ENCODE data around the gene ANKS6. TPM values are rescaled to one million over a fixed set of nuclear protein-coding genes. Genes with fewer than 3 reads are reported as not detected.

The ANKS6 gene
- total and polyA plus RNA-seq, 4 donors = 1.9 to 6.3 (median 2.9) TPM

DNA sequence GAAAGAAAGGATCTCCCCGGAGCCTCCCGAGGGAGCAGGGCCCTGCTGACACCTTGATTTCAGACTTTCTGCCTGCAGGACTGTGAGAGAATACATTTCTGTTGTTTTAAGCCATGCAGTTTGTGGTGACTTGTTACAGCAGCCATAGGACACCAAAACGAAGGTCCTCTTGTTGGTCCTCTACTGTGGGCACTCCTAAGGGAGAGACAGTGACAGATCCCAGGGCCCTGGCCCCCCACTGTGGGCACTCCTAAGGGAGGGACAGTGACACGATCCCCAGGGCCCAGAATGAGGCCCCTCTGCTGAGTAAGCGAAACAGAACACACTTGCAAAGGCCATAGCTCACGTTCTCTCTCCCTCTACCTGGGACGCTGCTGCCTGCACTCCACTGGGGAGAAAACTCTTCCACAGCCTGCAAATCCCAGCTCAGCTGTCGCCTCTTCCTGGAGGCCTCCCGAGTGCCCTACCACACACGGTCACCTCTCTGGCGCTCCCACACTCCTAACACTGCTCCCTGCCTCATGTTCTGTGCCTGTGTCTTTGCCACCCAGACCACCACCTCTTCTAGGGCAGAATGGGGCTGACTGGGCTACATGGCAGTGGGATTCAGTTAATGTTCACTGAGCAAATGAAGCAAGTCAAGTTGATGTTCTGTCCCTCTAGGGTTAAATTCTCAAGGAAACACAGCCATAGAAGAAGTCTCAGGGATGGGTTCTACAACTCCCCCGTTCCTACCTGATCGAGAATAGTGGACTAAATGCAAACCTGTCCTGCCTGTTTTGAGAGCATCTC lies 23.8 kb downstream of the ANKS6 start:
- 91% methylated on average over 13 of the region's 13 CpGs for WGBS
- H3K9me3 ChIP-seq (ENCODE audit: control insufficient read depth in 4 of 4, low read length in 3 of 4) = no peaks in the 10 kb centered on the region
- H3K27me3 ChIP-seq (ENCODE audit: control insufficient read depth in 4 of 4, insufficient read depth in 4 of 4, low read length in 3 of 4) = no peaks in the 10 kb centered on the region
- no peak for DNase-seq (ENCODE audit: low spot score)
- no peak overlapping the region for H3K27ac ChIP-seq (ENCODE audit: low read depth in 1 of 2, low read length in 2 of 2)
- H3K9ac ChIP-seq (ENCODE audit: low read depth in 1 of 2, low read length in 2 of 2) = no peak overlapping the region
- H3K4me1 ChIP-seq (ENCODE audit: control insufficient read depth in 4 of 4, insufficient read depth in 4 of 4, low read length in 3 of 4) = no peaks in the 10 kb centered on the region
- H3K4me3 ChIP-seq (ENCODE audit: low read depth in 1 of 3, low read length in 3 of 3) = no peak overlapping the region
- TF ChIP-seq, protein P1, sequence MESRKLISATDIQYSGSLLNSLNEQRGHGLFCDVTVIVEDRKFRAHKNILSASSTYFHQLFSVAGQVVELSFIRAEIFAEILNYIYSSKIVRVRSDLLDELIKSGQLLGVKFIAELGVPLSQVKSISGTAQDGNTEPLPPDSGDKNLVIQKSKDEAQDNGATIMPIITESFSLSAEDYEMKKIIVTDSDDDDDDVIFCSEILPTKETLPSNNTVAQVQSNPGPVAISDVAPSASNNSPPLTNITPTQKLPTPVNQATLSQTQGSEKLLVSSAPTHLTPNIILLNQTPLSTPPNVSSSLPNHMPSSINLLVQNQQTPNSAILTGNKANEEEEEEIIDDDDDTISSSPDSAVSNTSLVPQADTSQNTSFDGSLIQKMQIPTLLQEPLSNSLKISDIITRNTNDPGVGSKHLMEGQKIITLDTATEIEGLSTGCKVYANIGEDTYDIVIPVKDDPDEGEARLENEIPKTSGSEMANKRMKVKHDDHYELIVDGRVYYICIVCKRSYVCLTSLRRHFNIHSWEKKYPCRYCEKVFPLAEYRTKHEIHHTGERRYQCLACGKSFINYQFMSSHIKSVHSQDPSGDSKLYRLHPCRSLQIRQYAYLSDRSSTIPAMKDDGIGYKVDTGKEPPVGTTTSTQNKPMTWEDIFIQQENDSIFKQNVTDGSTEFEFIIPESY (IDR thresholded peaks at IDR 0.05) = no peak
- TF ChIP-seq HNF4A (conservative IDR thresholded peaks at IDR 0.05) = no peak
- no peak for TF ChIP-seq TAF1 (conservative IDR thresholded peaks at IDR 0.05)
- no peak for TF ChIP-seq YY1 (IDR thresholded peaks at IDR 0.05)
- TF ChIP-seq, protein P2, sequence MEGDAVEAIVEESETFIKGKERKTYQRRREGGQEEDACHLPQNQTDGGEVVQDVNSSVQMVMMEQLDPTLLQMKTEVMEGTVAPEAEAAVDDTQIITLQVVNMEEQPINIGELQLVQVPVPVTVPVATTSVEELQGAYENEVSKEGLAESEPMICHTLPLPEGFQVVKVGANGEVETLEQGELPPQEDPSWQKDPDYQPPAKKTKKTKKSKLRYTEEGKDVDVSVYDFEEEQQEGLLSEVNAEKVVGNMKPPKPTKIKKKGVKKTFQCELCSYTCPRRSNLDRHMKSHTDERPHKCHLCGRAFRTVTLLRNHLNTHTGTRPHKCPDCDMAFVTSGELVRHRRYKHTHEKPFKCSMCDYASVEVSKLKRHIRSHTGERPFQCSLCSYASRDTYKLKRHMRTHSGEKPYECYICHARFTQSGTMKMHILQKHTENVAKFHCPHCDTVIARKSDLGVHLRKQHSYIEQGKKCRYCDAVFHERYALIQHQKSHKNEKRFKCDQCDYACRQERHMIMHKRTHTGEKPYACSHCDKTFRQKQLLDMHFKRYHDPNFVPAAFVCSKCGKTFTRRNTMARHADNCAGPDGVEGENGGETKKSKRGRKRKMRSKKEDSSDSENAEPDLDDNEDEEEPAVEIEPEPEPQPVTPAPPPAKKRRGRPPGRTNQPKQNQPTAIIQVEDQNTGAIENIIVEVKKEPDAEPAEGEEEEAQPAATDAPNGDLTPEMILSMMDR (IDR thresholded peaks at IDR 0.05; ENCODE audit: low read depth, low read length, missing input control) = no peak
- TF ChIP-seq EGR1 (IDR thresholded peaks at IDR 0.05; ENCODE audit: low read depth in 2 of 2) = no peak
- TF ChIP-seq, protein P3, sequence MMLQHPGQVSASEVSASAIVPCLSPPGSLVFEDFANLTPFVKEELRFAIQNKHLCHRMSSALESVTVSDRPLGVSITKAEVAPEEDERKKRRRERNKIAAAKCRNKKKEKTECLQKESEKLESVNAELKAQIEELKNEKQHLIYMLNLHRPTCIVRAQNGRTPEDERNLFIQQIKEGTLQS (IDR thresholded peaks at IDR 0.05) = no peak
- TF ChIP-seq GABPA (IDR thresholded peaks at IDR 0.05 in 1 of 2, conservative IDR thresholded peaks at IDR 0.05 in 1 of 2) = no peak
- no peak for TF ChIP-seq FOXA2 (IDR thresholded peaks at IDR 0.05)
- TF ChIP-seq, protein P4, sequence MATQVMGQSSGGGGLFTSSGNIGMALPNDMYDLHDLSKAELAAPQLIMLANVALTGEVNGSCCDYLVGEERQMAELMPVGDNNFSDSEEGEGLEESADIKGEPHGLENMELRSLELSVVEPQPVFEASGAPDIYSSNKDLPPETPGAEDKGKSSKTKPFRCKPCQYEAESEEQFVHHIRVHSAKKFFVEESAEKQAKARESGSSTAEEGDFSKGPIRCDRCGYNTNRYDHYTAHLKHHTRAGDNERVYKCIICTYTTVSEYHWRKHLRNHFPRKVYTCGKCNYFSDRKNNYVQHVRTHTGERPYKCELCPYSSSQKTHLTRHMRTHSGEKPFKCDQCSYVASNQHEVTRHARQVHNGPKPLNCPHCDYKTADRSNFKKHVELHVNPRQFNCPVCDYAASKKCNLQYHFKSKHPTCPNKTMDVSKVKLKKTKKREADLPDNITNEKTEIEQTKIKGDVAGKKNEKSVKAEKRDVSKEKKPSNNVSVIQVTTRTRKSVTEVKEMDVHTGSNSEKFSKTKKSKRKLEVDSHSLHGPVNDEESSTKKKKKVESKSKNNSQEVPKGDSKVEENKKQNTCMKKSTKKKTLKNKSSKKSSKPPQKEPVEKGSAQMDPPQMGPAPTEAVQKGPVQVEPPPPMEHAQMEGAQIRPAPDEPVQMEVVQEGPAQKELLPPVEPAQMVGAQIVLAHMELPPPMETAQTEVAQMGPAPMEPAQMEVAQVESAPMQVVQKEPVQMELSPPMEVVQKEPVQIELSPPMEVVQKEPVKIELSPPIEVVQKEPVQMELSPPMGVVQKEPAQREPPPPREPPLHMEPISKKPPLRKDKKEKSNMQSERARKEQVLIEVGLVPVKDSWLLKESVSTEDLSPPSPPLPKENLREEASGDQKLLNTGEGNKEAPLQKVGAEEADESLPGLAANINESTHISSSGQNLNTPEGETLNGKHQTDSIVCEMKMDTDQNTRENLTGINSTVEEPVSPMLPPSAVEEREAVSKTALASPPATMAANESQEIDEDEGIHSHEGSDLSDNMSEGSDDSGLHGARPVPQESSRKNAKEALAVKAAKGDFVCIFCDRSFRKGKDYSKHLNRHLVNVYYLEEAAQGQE (IDR thresholded peaks at IDR 0.05) = no peak
- TF ChIP-seq HNF4G (IDR thresholded peaks at IDR 0.05) = no peak
- no peak for TF ChIP-seq NR2F2 (IDR thresholded peaks at IDR 0.05)
- no peak for TF ChIP-seq RAD21 (IDR thresholded peaks at IDR 0.05)
- no peak for TF ChIP-seq RXRA (IDR thresholded peaks at IDR 0.05)
- peaks cover 0 to 23% (median 1%) of the 10 kb centered on the region in 4 donors for H3K36me3 ChIP-seq (ENCODE audit: control insufficient read depth in 4 of 4, insufficient read depth in 3 of 4, low read depth in 1 of 4, low read length in 3 of 4)
